Measurements from ENCODE around the gene TLE3. TPM values are rescaled to one million over a fixed set of nuclear protein-coding genes. Genes with fewer than 3 reads are reported as not detected.

TLE3 gene
- polyA plus RNA-seq, 3 donors: 12.8 to 117 (median 23.6) TPM

GRCh38 chr15:70027518-70027917 is 70.2 kb downstream of the TLE3 start:
- no peak for TF ChIP-seq CTCF (IDR thresholded peaks at IDR 0.05)
- Histone ChIP-seq H2AFZ (ENCODE audit: insufficient read depth, low read depth, low read length, poor library complexity, severe bottlenecking) (no peak overlapping the region), H3K36me3 (replicated peaks in 1 of 2; ENCODE audit: control insufficient read depth in 1 of 2, insufficient read depth in 2 of 2, low read length in 2 of 2) (no peaks in the 10 kb centered on the region), H3K9me3 (replicated peaks in 1 of 2; ENCODE audit: control insufficient read depth in 1 of 2, insufficient read depth in 1 of 2, low read length in 2 of 2) (no peaks in the 10 kb centered on the region), H3K4me1 (ENCODE audit: control insufficient read depth in 1 of 2, insufficient read depth in 2 of 2, low read length in 2 of 2) (peaks cover 20 to 23% of the 10 kb centered on the region in 2 donors), H4K20me1 (ENCODE audit: insufficient read depth, low read length) (no peaks in the 10 kb centered on the region), H3K27me3 (ENCODE audit: control insufficient read depth in 2 of 2, insufficient read depth in 2 of 2, low read length in 2 of 2) (no peaks in the 10 kb centered on the region), H3K4me3 (replicated peaks in 1 of 3; ENCODE audit: low read depth in 2 of 3, low read length in 3 of 3) (no peak overlapping the region), H3K27ac (ENCODE audit: low read depth in 1 of 2, low read length in 2 of 2) (no peak overlapping the region), H3K79me2 (ENCODE audit: insufficient read depth, low read length) (no peaks in the 10 kb centered on the region), H3K4me2 (replicated peaks; ENCODE audit: extremely low read depth, low read length, poor library complexity, severe bottlenecking) (no peak overlapping the region), H3K9ac (ENCODE audit: insufficient read depth, low read length, poor library complexity, severe bottlenecking) (no peak overlapping the region)
- peaks cover 0 to 3% (median 0%) of the 10 kb centered on the region in 7 donors for H3K9me3 Mint-ChIP-seq
- no peak for DNase-seq
- no peaks in the 10 kb centered on the region for H3K36me3 Mint-ChIP-seq
- no CpG with 5 or more reads among the region's 1 CpG for WGBS (ENCODE audit: insufficient coverage)
- peaks cover 2 to 10% (median 4%) of the 10 kb centered on the region in 3 donors for H3K27me3 Mint-ChIP-seq (ENCODE audit: low read depth in 3 of 3)
- H3K4me1 Mint-ChIP-seq: peaks cover 29% of the 10 kb centered on the region
- intact Hi-C loops (cut with micrococcal nuclease): no loop called here
- no peak overlapping the region for H3K4me3 Mint-ChIP-seq
- H3K27ac Mint-ChIP-seq: no peak overlapping the region

- TF ChIP-seq CTCF (IDR thresholded peaks at IDR 0.05): no peak
- H3K4me3 ChIP-seq (replicated peaks in 1 of 3; ENCODE audit: low read depth in 2 of 3, low read length in 3 of 3): no peak overlapping the region
- Mint-ChIP-seq H3K27ac (peak overlapping the region in 1 of 7 donors; percentile 61), H3K36me3 (no peaks in the 10 kb centered on the region), H3K4me3 (no peak overlapping the region), H3K4me1 (peaks cover 33% of the 10 kb centered on the region), H3K9me3 (peaks cover 0 to 3% (median 0%) of the 10 kb centered on the region in 7 donors), H3K27me3 (ENCODE audit: low read depth in 3 of 3) (peaks cover 4 to 10% (median 4%) of the 10 kb centered on the region in 3 donors)
- no peak overlapping the region for H3K9ac ChIP-seq (ENCODE audit: insufficient read depth, low read length, poor library complexity, severe bottlenecking)
- peaks cover 21 to 25% of the 10 kb centered on the region in 2 donors for H3K4me1 ChIP-seq (ENCODE audit: control insufficient read depth in 1 of 2, insufficient read depth in 2 of 2, low read length in 2 of 2)
- H3K79me2 ChIP-seq (ENCODE audit: insufficient read depth, low read length): no peaks in the 10 kb centered on the region
- H4K20me1 ChIP-seq (ENCODE audit: insufficient read depth, low read length): no peaks in the 10 kb centered on the region
- no peaks in the 10 kb centered on the region for H3K27me3 ChIP-seq (ENCODE audit: control insufficient read depth in 2 of 2, insufficient read depth in 2 of 2, low read length in 2 of 2)
- DNase-seq: no peak
- intact Hi-C loops (cut with micrococcal nuclease): no loop called here
- no peak overlapping the region for H3K4me2 ChIP-seq (replicated peaks; ENCODE audit: extremely low read depth, low read length, poor library complexity, severe bottlenecking)
- H3K36me3 ChIP-seq (replicated peaks in 1 of 2; ENCODE audit: control insufficient read depth in 1 of 2, insufficient read depth in 2 of 2, low read length in 2 of 2): no peaks in the 10 kb centered on the region
- 100% methylated on average over 2 of the region's 5 CpGs for WGBS (ENCODE audit: insufficient coverage)
- H3K9me3 ChIP-seq (replicated peaks in 1 of 2; ENCODE audit: control insufficient read depth in 1 of 2, insufficient read depth in 1 of 2, low read length in 2 of 2): no peaks in the 10 kb centered on the region
- no peak overlapping the region for H3K27ac ChIP-seq (ENCODE audit: low read depth in 1 of 2, low read length in 2 of 2)
- no peak overlapping the region for H2AFZ ChIP-seq (ENCODE audit: insufficient read depth, low read depth, low read length, poor library complexity, severe bottlenecking)
Observed at GRCh38 chr15:70026991-70027390, 70.7 kb downstream of the TLE3 start.
